SK-N-SH (cell line): Measurements from ENCODE around the gene SLC26A2. TPM values are rescaled to one million over a fixed set of nuclear protein-coding genes. Genes with fewer than 3 reads are reported as not detected.

ENCODE experiments used
- CTCF ChIA-PET: fragments of 300-600, 350-600 bp; formaldehyde crosslinking; extraction: SDS; loops from one replicate; lab custom pipeline; 2021; lab: Yijun Ruan, JAX
- POLR2A ChIA-PET: fragments of 350-600 bp; sonication (Branson Sonifier 250); formaldehyde crosslinking; extraction: SDS; loops from one replicate; lab custom pipeline; 2020; ENCODE audit warnings: antibody characterized with exemption, inconsistent platforms; lab: Yijun Ruan, JAX
- DNase-seq: peaks from one replicate; pipeline ENCODE4 v3.0.0; 2012
- H2AFZ ChIP-seq: fragments of 200-600 bp; sonication (generic); 2 replicates; pipeline ENCODE4 v1.8.1; 2016; ENCODE audit warnings: antibody characterized with exemption, mild to moderate bottlenecking, low read depth
- H3F3A ChIP-seq: fragments of 200-600 bp; sonication (generic); replicated peaks from 2 replicates; pipeline ENCODE3; 2016; ENCODE audit warnings: antibody characterized with exemption, mild to moderate bottlenecking; ENCODE audit not compliant: insufficient read depth
- H3K27ac ChIP-seq, 2 experiments: fragments of 200-500 bp in 1 of 2; fragments of 200-600 bp in 1 of 2; sonication (Bioruptor generic) in 1 of 2; sonication (generic), shearing (Covaris generic) in 1 of 2; 2 replicates each; pipeline versions ENCODE4 v1.5.1 to v1.6.1; 2014 to 2016; ENCODE audit warnings: low read depth in 2 of 2, inconsistent platforms in 1 of 2, low read length in 1 of 2, mild to moderate bottlenecking in 1 of 2, mixed read lengths in 1 of 2
- H3K27me3 ChIP-seq: fragments of 200-600 bp; sonication (generic), shearing (Covaris generic); 2 replicates; pipeline ENCODE4 v1.6.1; 2016; ENCODE audit warnings: mixed run types; ENCODE audit not compliant: insufficient read depth
- H3K36me3 ChIP-seq, 2 experiments: fragments of 200-500 bp in 1 of 2; fragments of 200-600 bp in 1 of 2; sonication (Bioruptor generic) in 1 of 2; sonication (generic) in 1 of 2; replicated peaks in 1 of 2; 2 replicates each; pipeline versions ENCODE3 to v1.5.1; 2014 to 2016; ENCODE audit warnings: low read length in 1 of 2, mild to moderate bottlenecking in 1 of 2; ENCODE audit not compliant: insufficient read depth in 2 of 2, control insufficient read depth in 1 of 2
- H3K4me1 ChIP-seq, 2 experiments: fragments of 200-500 bp in 1 of 2; fragments of 200-600 bp in 1 of 2; sonication (Bioruptor generic) in 1 of 2; sonication (generic), shearing (Covaris generic) in 1 of 2; 2 replicates each; pipeline versions ENCODE4 v1.5.1 to v1.6.1; 2014 to 2016; ENCODE audit warnings: low read depth in 1 of 2, low read length in 1 of 2, mixed run types in 1 of 2; ENCODE audit not compliant: insufficient read depth in 2 of 2, control insufficient read depth in 1 of 2
- H3K4me2 ChIP-seq: fragments of 200-600 bp; sonication (generic), shearing (Covaris generic); 2 replicates; pipeline ENCODE4 v1.6.1; 2017; ENCODE audit warnings: mixed run types
- H3K4me3 ChIP-seq, 2 experiments: fragments of 200-500 bp in 1 of 2; fragments of 200-600 bp in 1 of 2; sonication (Bioruptor generic) in 1 of 2; sonication (generic), shearing (Covaris generic) in 1 of 2; 2 replicates each; pipeline versions ENCODE4 v1.5.1 to v1.8.1; 2014 to 2016; ENCODE audit warnings: low read depth in 2 of 2, inconsistent platforms in 1 of 2, low read length in 1 of 2, mild to moderate bottlenecking in 1 of 2, mixed read lengths in 1 of 2, moderate library complexity in 1 of 2
- H3K79me2 ChIP-seq: fragments of 200-600 bp; sonication (generic); 2 replicates; pipeline ENCODE4 v1.8.1; 2017; ENCODE audit warnings: mild to moderate bottlenecking; ENCODE audit not compliant: insufficient read depth
- H3K9ac ChIP-seq: fragments of 200-600 bp; sonication (generic); 2 replicates; pipeline ENCODE4 v1.6.1; 2017; ENCODE audit warnings: mixed run types
- H3K9me2 ChIP-seq: fragments of 200-600 bp; sonication (generic); 2 replicates; pipeline ENCODE4 v1.6.1; 2017; ENCODE audit warnings: mixed run types
- H3K9me3 ChIP-seq: fragments of 200-600 bp; sonication (generic); 2 replicates; pipeline ENCODE4 v1.6.1; 2017; ENCODE audit warnings: mixed run types, mild to moderate bottlenecking, moderate library complexity
- H4K20me1 ChIP-seq: fragments of 200-600 bp; sonication (generic); 2 replicates; pipeline ENCODE4 v1.6.1; 2017; ENCODE audit warnings: mild to moderate bottlenecking, mixed run types; ENCODE audit not compliant: insufficient read depth
- CHD2 ChIP-seq: fragments of 150-350 bp; IDR thresholded peaks from 2 replicates; pipeline ENCODE4 v1.6.1; 2018; ENCODE audit warnings: low read length; ENCODE audit not compliant: partially characterized antibody
- EP300 ChIP-seq, 2 experiments: IDR thresholded peaks; 2 replicates each; pipeline versions ENCODE4 v1.4.0 to v1.6.1; 2012; ENCODE audit warnings: borderline replicate concordance in 1 of 2, low read depth in 1 of 2, low read length in 1 of 2
- EZH2phosphoT487 ChIP-seq: fragments of 200-600 bp; sonication (generic); IDR thresholded peaks from 2 replicates; pipeline ENCODE4 v1.6.1; 2017; ENCODE audit warnings: low read depth, mixed run types, mild to moderate bottlenecking, antibody characterized with exemption, moderate library complexity, borderline replicate concordance
- FOXM1 ChIP-seq: IDR thresholded peaks from 2 replicates; pipeline ENCODE4 v1.4.0; 2012; ENCODE audit warnings: low read depth, mild to moderate bottlenecking
- GATA2 ChIP-seq: sonication (generic); formaldehyde crosslinking; IDR thresholded peaks from 2 replicates; pipeline ENCODE4 v1.5.0; 2020; ENCODE audit warnings: mild to moderate bottlenecking, missing genetic modification reagents
- JUND ChIP-seq: IDR thresholded peaks from 2 replicates; pipeline ENCODE4 v1.4.0; 2012
- MXI1 ChIP-seq: IDR thresholded peaks from 2 replicates; pipeline ENCODE4 v1.6.1; 2012; ENCODE audit warnings: mild to moderate bottlenecking, low read depth, low read length, improper control_type of control experiment
- NFIC ChIP-seq: IDR thresholded peaks from 2 replicates; pipeline ENCODE4 v1.4.0; 2012; ENCODE audit warnings: borderline replicate concordance
- RAD21 ChIP-seq: IDR thresholded peaks from 2 replicates; pipeline ENCODE4 v1.6.1; 2012; ENCODE audit warnings: mild to moderate bottlenecking, low read length
- RCOR1 ChIP-seq: fragments of 150-350 bp; IDR thresholded peaks from 2 replicates; pipeline ENCODE4 v1.6.1; 2017; ENCODE audit warnings: antibody characterized with exemption, low read length
- RFX5 ChIP-seq: IDR thresholded peaks from 2 replicates; pipeline ENCODE4 v1.6.1; 2012; ENCODE audit warnings: mild to moderate bottlenecking, improper control_type of control experiment, low read length
- RXRA ChIP-seq: IDR thresholded peaks from 2 replicates; pipeline ENCODE4 v1.4.0; 2012; ENCODE audit warnings: low read depth, mild to moderate bottlenecking, borderline replicate concordance
- SIN3A ChIP-seq: IDR thresholded peaks from 2 replicates; pipeline ENCODE4 v1.6.1; 2012; ENCODE audit warnings: low read depth, mild to moderate bottlenecking, low read length, moderate library complexity, borderline replicate concordance
- TEAD4 ChIP-seq: IDR thresholded peaks from 2 replicates; pipeline ENCODE4 v1.4.0; 2012; ENCODE audit warnings: mild to moderate bottlenecking, borderline replicate concordance; ENCODE audit not compliant: insufficient read depth
- USF2 ChIP-seq: fragments of 150-350 bp; IDR thresholded peaks from 2 replicates; pipeline ENCODE4 v1.6.1; 2017; ENCODE audit warnings: antibody characterized with exemption, low read length, low read depth, borderline replicate concordance
- YY1 ChIP-seq: IDR thresholded peaks from 2 replicates; pipeline ENCODE4 v1.4.0; 2012; ENCODE audit warnings: low read depth, mild to moderate bottlenecking
- WGBS: methylation state at CpG from one replicate; pipeline ENCODE4 v1.1.6; 2017; ENCODE audit warnings: low lambda C conversion rate; 5-methylcytosine and 5-hydroxymethylcytosine counted together
- polyA plus RNA-seq, 3 experiments: library from polyadenylated mRNA; depleted of rRNA; stranded (reverse); fragments of >200 nt; gene quantifications; 2 replicates each; pipeline ENCODE4 v1.2.3, GENCODE V29; 2012
- TF ChIP-seq, protein P1 (sequence below): IDR thresholded peaks from 2 replicates; pipeline ENCODE4 v1.6.1; 2012; ENCODE audit warnings: mild to moderate bottlenecking, low read depth, low read length, moderate library complexity
- TF ChIP-seq, protein P2 (sequence below): IDR thresholded peaks from 2 replicates; pipeline ENCODE4 v1.4.0; 2012; ENCODE audit warnings: low read depth

Gene SLC26A2
- polyA plus RNA-seq, 1 of the 3 experiments (the other 2 are of a cell fraction), result 1.3 TPM

DNA sequence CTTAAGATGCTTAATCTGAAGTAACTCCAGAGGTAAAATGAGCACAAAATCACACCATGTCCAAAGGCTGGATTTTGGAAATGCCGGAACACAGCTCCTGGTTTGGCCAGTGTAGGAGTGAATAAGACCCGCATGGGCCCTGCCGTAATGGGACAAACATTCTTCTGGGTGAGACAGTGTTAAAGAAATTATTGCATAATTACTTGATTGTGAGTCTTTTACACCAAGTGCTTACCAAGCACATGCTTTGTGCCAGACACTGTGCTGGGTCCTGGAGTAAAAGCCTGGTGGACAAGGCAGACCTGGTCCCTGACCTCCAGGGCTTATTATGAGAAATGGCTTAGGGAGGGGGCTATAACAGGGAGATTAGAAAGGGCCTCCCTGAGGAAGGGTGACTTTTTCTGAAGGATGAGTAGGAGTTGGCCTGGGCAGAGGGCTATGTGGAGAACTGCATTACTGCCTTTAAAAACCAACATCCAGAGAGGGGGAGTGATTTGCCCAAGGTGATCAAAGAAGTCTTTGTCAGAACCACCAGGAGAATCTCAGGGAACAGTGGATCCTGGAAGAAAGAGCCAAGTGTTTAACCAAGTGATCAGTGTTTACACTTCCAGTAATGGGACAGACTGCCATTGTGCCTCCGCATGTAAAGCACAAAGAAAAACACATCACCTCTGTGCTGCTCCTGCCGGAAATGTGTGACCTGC, 19.5 kb upstream of the SLC26A2 start:
- CTCF ChIA-PET, result interaction anchor here (1.6 kb wide), 1 partner anchor 18 kb away, joined by 4 read pairs; no protein-coding TSS in a partner anchor
- Histone ChIP-seq H3K36me3 (no peaks in the 10 kb centered on the region), H3K79me2 (no peaks in the 10 kb centered on the region), H3K4me1 (peaks cover 5 to 37% of the 10 kb centered on the region in 2 experiments)
- TF ChIP-seq NFIC (no peak), SIN3A (no peak), RAD21 (no peak), FOXM1 (no peak), CHD2 (no peak), MXI1 (no peak), RFX5 (no peak), RCOR1 (no peak), USF2 (no peak), JUND (no peak), YY1 (no peak), EZH2phosphoT487 (no peak), RXRA (no peak), GATA2 (no peak), EP300 (IDR thresholded peaks at IDR 0.05; ENCODE audit: borderline replicate concordance in 1 of 2, low read depth in 1 of 2, low read length in 1 of 2) (no peak), TEAD4 (no peak)
- TF ChIP-seq, protein P1, sequence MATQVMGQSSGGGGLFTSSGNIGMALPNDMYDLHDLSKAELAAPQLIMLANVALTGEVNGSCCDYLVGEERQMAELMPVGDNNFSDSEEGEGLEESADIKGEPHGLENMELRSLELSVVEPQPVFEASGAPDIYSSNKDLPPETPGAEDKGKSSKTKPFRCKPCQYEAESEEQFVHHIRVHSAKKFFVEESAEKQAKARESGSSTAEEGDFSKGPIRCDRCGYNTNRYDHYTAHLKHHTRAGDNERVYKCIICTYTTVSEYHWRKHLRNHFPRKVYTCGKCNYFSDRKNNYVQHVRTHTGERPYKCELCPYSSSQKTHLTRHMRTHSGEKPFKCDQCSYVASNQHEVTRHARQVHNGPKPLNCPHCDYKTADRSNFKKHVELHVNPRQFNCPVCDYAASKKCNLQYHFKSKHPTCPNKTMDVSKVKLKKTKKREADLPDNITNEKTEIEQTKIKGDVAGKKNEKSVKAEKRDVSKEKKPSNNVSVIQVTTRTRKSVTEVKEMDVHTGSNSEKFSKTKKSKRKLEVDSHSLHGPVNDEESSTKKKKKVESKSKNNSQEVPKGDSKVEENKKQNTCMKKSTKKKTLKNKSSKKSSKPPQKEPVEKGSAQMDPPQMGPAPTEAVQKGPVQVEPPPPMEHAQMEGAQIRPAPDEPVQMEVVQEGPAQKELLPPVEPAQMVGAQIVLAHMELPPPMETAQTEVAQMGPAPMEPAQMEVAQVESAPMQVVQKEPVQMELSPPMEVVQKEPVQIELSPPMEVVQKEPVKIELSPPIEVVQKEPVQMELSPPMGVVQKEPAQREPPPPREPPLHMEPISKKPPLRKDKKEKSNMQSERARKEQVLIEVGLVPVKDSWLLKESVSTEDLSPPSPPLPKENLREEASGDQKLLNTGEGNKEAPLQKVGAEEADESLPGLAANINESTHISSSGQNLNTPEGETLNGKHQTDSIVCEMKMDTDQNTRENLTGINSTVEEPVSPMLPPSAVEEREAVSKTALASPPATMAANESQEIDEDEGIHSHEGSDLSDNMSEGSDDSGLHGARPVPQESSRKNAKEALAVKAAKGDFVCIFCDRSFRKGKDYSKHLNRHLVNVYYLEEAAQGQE, result no peak
- TF ChIP-seq, protein P2, sequence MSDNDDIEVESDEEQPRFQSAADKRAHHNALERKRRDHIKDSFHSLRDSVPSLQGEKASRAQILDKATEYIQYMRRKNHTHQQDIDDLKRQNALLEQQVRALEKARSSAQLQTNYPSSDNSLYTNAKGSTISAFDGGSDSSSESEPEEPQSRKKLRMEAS, result no peak
- TF ChIP-seq, all 33 proteins: peak for 0
- peaks cover 22% of the 10 kb centered on the region for H3F3A ChIP-seq
- H3K9me3 ChIP-seq, result no peaks in the 10 kb centered on the region
- no peaks in the 10 kb centered on the region for H4K20me1 ChIP-seq
- H3K27ac ChIP-seq, result no peak overlapping the region
- no peak for DNase-seq
- 89% methylated on average over 5 of the region's 5 CpGs for WGBS
- no peak overlapping the region for H3K4me2 ChIP-seq
- H3K9me2 ChIP-seq, result no peaks in the 10 kb centered on the region
- no peak overlapping the region for H3K9ac ChIP-seq
- POLR2A ChIA-PET, result no interaction called here
- H3K27me3 ChIP-seq, result no peaks in the 10 kb centered on the region
- no peak overlapping the region for H2AFZ ChIP-seq
- no peak overlapping the region for H3K4me3 ChIP-seq
